Neuron (in vitro differentiated cells): Measurements from ENCODE around the gene RABGGTA.

Source experiments
- H2AFZ ChIP-seq: one replicate; pipeline ENCODE4 v1.6.1; 2013; ENCODE audit warnings: low read depth, mild to moderate bottlenecking, inconsistent platforms, low read length, moderate library complexity
- H3K27me3 ChIP-seq: one replicate; pipeline ENCODE4 v1.6.1; 2013; ENCODE audit warnings: low read length; ENCODE audit not compliant: insufficient read depth
- H3K36me3 ChIP-seq: one replicate; pipeline ENCODE4 v1.6.1; 2013; ENCODE audit warnings: low read length; ENCODE audit not compliant: insufficient read depth
- H3K4me1 ChIP-seq: one replicate; pipeline ENCODE4 v1.6.1; 2013; ENCODE audit warnings: low read length; ENCODE audit not compliant: insufficient read depth
- H3K4me3 ChIP-seq: 2 replicates; pipeline ENCODE4 v1.5.1; 2013; ENCODE audit warnings: mild to moderate bottlenecking, low read length, moderate library complexity
- H3K9me3 ChIP-seq: one replicate; pipeline ENCODE4 v1.6.1; 2013; ENCODE audit warnings: low read length

Gene RABGGTA

GRCh38 chr14:24296341-24297157, 25.2 kb upstream of the RABGGTA start:
- H3K4me3 ChIP-seq = no peak overlapping the region
- no peak overlapping the region for H2AFZ ChIP-seq
- peaks cover 18% of the 10 kb centered on the region for H3K36me3 ChIP-seq
- peaks cover 13% of the 10 kb centered on the region for H3K4me1 ChIP-seq
- no peaks in the 10 kb centered on the region for H3K27me3 ChIP-seq
- H3K9me3 ChIP-seq = no peaks in the 10 kb centered on the region

GRCh38 chr14:24293525-24293924, 22.1 kb upstream of the RABGGTA start:
- no peaks in the 10 kb centered on the region for H3K4me1 ChIP-seq
- H3K27me3 ChIP-seq = no peaks in the 10 kb centered on the region
- no peak overlapping the region for H3K4me3 ChIP-seq
- peaks cover 30% of the 10 kb centered on the region for H3K36me3 ChIP-seq
- no peak overlapping the region for H2AFZ ChIP-seq
- H3K9me3 ChIP-seq = no peaks in the 10 kb centered on the region

DNA sequence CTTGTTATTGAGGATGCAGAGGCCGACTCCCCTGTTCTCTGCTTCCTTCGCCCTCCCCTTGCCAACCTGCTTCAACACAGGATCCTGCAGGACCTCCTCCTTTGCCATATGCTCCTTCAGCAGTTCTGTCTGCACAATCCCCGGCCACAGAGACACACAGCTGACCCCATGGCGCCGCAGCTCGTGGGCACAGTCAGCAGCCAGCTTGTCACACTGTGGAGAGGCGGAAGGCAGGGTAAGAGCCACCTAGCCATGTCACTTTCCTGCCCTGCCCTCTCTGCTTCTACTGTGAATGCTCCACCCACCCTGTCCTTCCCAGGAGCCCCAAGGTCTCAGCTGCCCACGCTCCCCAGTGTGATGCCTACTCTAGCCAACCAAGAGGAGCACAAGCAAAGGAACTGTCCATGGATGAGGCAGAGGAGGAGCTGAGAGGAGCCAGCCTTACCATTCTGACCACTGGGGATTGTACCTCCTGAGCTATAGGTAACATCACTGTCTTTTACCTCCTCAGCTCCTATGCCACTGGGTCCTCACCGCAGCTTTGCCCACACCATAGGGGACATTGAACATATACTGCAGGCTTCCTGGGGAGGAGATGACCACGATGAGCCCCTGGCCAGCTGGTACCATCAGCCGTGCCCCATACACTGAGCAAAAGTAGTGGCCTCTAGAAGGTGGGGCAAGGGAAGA, 20.9 kb upstream of the RABGGTA start:
- Histone ChIP-seq H2AFZ (no peak overlapping the region), H3K4me3 (no peak overlapping the region), H3K9me3 (no peaks in the 10 kb centered on the region), H3K27me3 (no peaks in the 10 kb centered on the region), H3K4me1 (no peaks in the 10 kb centered on the region), H3K36me3 (peaks cover 30% of the 10 kb centered on the region)

- Histone ChIP-seq H3K27me3 (no peaks in the 10 kb centered on the region), H3K4me3 (no peak overlapping the region), H2AFZ (no peak overlapping the region), H3K4me1 (no peaks in the 10 kb centered on the region), H3K9me3 (no peaks in the 10 kb centered on the region), H3K36me3 (peaks cover 30% of the 10 kb centered on the region)
Measured at GRCh38 chr14:24291446-24292117, 20.2 kb upstream of the RABGGTA start.

DNA sequence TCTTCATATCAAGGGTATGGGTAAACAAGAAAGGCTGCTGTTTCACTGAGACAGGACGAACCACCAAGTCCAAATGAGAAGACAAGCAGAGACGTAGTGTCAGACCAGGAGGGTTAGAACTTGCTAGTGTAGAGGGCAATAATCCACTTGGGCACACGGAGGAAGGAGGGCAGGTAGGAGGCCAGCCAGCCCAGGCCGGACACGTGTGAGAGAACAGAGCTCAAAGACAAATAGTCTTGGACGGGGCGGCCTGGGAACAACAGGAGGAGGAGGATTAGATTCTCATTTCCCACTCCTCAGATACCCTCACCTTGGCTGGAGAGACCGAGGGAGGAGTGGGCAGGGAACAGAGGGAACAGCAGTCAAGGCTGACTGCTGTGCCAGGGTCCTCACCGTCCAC, 19.3 kb upstream of the RABGGTA start:
- Histone ChIP-seq H3K36me3 (peaks cover 27% of the 10 kb centered on the region), H3K27me3 (no peaks in the 10 kb centered on the region), H3K4me1 (no peaks in the 10 kb centered on the region), H2AFZ (no peak overlapping the region), H3K9me3 (no peaks in the 10 kb centered on the region), H3K4me3 (no peak overlapping the region)

DNA sequence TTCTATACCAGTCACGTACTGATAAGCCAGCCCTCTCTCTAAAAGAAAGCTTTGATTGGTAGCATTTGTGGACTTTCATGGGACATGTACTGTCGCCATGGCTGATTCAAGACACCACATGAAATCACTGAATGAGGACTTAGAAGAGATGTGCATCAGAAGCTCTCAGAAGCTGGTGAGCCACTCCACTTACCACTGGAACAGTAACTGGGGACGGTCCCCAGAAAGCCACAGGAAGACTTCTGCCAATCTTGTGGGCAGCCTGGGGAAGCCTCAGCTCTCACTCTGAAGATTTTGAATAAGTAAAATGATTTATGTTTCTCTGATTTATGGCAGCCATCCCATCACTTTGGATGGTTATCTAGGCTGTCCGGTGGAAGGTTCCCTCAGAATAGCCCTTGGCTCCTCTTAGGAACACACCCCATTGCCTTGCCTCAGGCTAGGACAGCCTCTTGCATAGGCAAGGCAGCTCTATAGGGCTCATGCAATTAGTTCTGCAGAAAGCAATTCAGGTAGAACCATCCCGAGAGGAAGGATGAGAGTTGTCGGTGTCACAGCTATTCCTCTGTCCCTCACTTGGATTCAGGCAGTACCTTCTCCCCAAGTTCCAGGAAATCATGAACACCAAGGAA, 18.4 kb upstream of the RABGGTA start:
- no peak overlapping the region for H2AFZ ChIP-seq
- H3K4me3 ChIP-seq = no peak overlapping the region
- H3K27me3 ChIP-seq = no peaks in the 10 kb centered on the region
- no peaks in the 10 kb centered on the region for H3K9me3 ChIP-seq
- peaks cover 24% of the 10 kb centered on the region for H3K36me3 ChIP-seq
- H3K4me1 ChIP-seq = no peaks in the 10 kb centered on the region

GRCh38 chr14:24286996-24287395, 15.6 kb upstream of the RABGGTA start:
- Histone ChIP-seq H3K36me3 (peaks cover 16% of the 10 kb centered on the region), H2AFZ (no peak overlapping the region), H3K4me1 (no peaks in the 10 kb centered on the region), H3K9me3 (no peaks in the 10 kb centered on the region), H3K4me3 (no peak overlapping the region), H3K27me3 (no peaks in the 10 kb centered on the region)

- Histone ChIP-seq H3K36me3 (peaks cover 9% of the 10 kb centered on the region), H2AFZ (no peak overlapping the region), H3K4me1 (no peaks in the 10 kb centered on the region), H3K27me3 (no peaks in the 10 kb centered on the region), H3K9me3 (no peaks in the 10 kb centered on the region), H3K4me3 (no peak overlapping the region)
Measured at GRCh38 chr14:24285351-24285750, 14.0 kb upstream of the RABGGTA start.

GRCh38 chr14:24284501-24285035, 13.2 kb upstream of the RABGGTA start:
- Histone ChIP-seq H2AFZ (no peak overlapping the region), H3K27me3 (no peaks in the 10 kb centered on the region), H3K4me3 (no peak overlapping the region), H3K9me3 (no peaks in the 10 kb centered on the region), H3K4me1 (no peaks in the 10 kb centered on the region), H3K36me3 (peaks cover 3% of the 10 kb centered on the region)

- Histone ChIP-seq H3K36me3 (no peaks in the 10 kb centered on the region), H3K9me3 (no peaks in the 10 kb centered on the region), H3K4me1 (no peaks in the 10 kb centered on the region), H2AFZ (no peak overlapping the region), H3K4me3 (no peak overlapping the region), H3K27me3 (no peaks in the 10 kb centered on the region)
Measured at GRCh38 chr14:24283796-24284460, 12.5 kb upstream of the RABGGTA start.

- H3K9me3 ChIP-seq = no peaks in the 10 kb centered on the region
- H3K4me3 ChIP-seq = no peak overlapping the region
- no peaks in the 10 kb centered on the region for H3K4me1 ChIP-seq
- H3K27me3 ChIP-seq = no peaks in the 10 kb centered on the region
- H2AFZ ChIP-seq = no peak overlapping the region
- H3K36me3 ChIP-seq = no peaks in the 10 kb centered on the region
Measured at GRCh38 chr14:24282736-24283135, 11.3 kb upstream of the RABGGTA start.

- Histone ChIP-seq H3K4me1 (no peaks in the 10 kb centered on the region), H3K9me3 (no peaks in the 10 kb centered on the region), H3K27me3 (no peaks in the 10 kb centered on the region), H2AFZ (no peak overlapping the region), H3K4me3 (no peak overlapping the region), H3K36me3 (no peaks in the 10 kb centered on the region)
Measured at GRCh38 chr14:24281636-24282035, 10.2 kb upstream of the RABGGTA start.
